Suprapubic skin (tissue), 3 donors: ENCODE data around the gene PWWP2B.

Experiments
- CTCF ChIP-seq, 2 donors: fragments of 200-600 bp in 1 of 2; fragments of 450-650 bp in 1 of 2; sonication (generic) in 1 of 2; IDR thresholded peaks; one replicate each; pipeline ENCODE4 v1.5.1; 2016 to 2019; ENCODE audit warnings: antibody characterized with exemption in 2 of 2, mild to moderate bottlenecking in 1 of 2, moderate library complexity in 1 of 2
- POLR2A ChIP-seq, 2 donors: fragments of 450-650 bp; IDR thresholded peaks; one replicate each; pipeline ENCODE4 v1.6.1; 2017; ENCODE audit warnings: antibody characterized with exemption in 2 of 2, mild to moderate bottlenecking in 2 of 2, moderate library complexity in 2 of 2

GRCh38 chr10:132369636-132370185 lies 27.3 kb upstream of the PWWP2B start:
- TF ChIP-seq CTCF (IDR thresholded peaks at IDR 0.05) (no peak), POLR2A (IDR thresholded peaks at IDR 0.05) (no peak)
